ENCODE data around the gene TMEM220.

Gene TMEM220

DNA sequence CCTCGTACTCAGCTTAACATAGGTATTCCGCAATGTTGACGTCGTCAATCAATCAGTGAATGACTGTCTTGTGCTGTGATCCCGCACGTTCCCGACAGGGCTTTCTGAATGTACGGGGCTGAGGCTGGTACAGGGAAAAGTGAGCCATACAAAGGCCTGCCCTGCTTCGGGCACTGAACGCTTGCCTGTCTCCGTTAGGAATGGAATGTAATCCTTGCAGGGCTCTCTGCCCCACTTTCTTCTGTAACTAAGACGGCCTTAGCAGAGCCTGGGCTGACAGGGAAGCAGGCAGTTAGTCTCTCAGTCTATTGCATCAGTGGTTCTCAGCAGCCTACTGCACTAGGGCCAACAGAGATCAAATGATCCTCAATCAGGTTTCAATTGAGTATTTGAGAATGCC is 56.5 kb downstream of the TMEM220 start:
- no peak for TF ChIP-seq EZH2 (IDR thresholded peaks at IDR 0.05; ENCODE audit: borderline replicate concordance, low read depth, low read length, severe bottlenecking)
- TF ChIP-seq, protein P1, sequence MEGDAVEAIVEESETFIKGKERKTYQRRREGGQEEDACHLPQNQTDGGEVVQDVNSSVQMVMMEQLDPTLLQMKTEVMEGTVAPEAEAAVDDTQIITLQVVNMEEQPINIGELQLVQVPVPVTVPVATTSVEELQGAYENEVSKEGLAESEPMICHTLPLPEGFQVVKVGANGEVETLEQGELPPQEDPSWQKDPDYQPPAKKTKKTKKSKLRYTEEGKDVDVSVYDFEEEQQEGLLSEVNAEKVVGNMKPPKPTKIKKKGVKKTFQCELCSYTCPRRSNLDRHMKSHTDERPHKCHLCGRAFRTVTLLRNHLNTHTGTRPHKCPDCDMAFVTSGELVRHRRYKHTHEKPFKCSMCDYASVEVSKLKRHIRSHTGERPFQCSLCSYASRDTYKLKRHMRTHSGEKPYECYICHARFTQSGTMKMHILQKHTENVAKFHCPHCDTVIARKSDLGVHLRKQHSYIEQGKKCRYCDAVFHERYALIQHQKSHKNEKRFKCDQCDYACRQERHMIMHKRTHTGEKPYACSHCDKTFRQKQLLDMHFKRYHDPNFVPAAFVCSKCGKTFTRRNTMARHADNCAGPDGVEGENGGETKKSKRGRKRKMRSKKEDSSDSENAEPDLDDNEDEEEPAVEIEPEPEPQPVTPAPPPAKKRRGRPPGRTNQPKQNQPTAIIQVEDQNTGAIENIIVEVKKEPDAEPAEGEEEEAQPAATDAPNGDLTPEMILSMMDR (IDR thresholded peaks at IDR 0.05; ENCODE audit: borderline replicate concordance, extremely low read depth, low read length, poor library complexity, severe bottlenecking): no peak
- H3K27me3 ChIP-seq (ENCODE audit: insufficient read depth, low read length, poor library complexity): no peaks in the 10 kb centered on the region
- no peak overlapping the region for H3K4me2 ChIP-seq (ENCODE audit: insufficient read depth, low read length)
- H3K4me3 ChIP-seq (ENCODE audit: low read depth in 1 of 2, low read length in 2 of 2): no peak overlapping the region
- DNase-seq (no peak), ATAC-seq (ENCODE audit: insufficient read depth, low read depth) (no peak)
- no peaks in the 10 kb centered on the region for H3K79me2 ChIP-seq (ENCODE audit: insufficient read depth, low read length)
- no peak overlapping the region for H3K27ac ChIP-seq (ENCODE audit: low read length)
- no peaks in the 10 kb centered on the region for H4K20me1 ChIP-seq (ENCODE audit: insufficient read depth, low read length)
- H2AFZ ChIP-seq (ENCODE audit: low read depth, low read length): no peak overlapping the region
- H3K36me3 ChIP-seq (ENCODE audit: insufficient read depth, low read length): peaks cover 34% of the 10 kb centered on the region
- no peak overlapping the region for H3K9ac ChIP-seq (ENCODE audit: low read depth, low read length)
- no peaks in the 10 kb centered on the region for H3K4me1 ChIP-seq (ENCODE audit: insufficient read depth, low read length)
- H3K9me3 ChIP-seq (ENCODE audit: insufficient read depth, low read length, severe bottlenecking): no peaks in the 10 kb centered on the region

DNA sequence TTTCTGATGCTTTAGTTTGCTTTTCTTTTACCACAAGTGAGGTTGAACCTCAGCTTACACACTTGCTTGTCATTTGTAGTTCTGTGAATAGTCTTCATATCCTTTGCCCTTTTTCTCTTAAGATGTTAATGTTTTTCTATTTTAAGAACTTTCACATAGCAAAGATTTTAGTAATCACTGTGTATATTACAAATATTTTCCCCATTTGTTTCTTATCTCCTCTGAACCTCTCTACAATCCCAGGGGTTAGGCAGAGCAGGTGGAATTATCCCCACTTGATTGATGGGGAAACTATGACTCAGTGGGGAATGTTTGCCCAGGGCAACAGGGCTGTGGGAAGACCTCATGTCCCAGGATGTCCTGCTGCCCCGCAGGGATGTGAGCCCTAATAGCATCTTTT is 61.0 kb downstream of the TMEM220 start:
- Histone ChIP-seq H3K4me3 (ENCODE audit: low read depth in 1 of 2, low read length in 2 of 2) (no peak overlapping the region), H2AFZ (ENCODE audit: low read depth, low read length) (no peak overlapping the region), H4K20me1 (ENCODE audit: insufficient read depth, low read length) (no peaks in the 10 kb centered on the region), H3K9ac (ENCODE audit: low read depth, low read length) (no peak overlapping the region), H3K27me3 (ENCODE audit: insufficient read depth, low read length, poor library complexity) (no peaks in the 10 kb centered on the region), H3K27ac (ENCODE audit: low read length) (no peak overlapping the region), H3K36me3 (ENCODE audit: insufficient read depth, low read length) (0 out of 2 replicates have a peak, but pooled peaks cover 5% of the 10 kb centered on the region), H3K79me2 (ENCODE audit: insufficient read depth, low read length) (no peaks in the 10 kb centered on the region), H3K4me2 (ENCODE audit: insufficient read depth, low read length) (no peak overlapping the region), H3K4me1 (ENCODE audit: insufficient read depth, low read length) (no peaks in the 10 kb centered on the region), H3K9me3 (ENCODE audit: insufficient read depth, low read length, severe bottlenecking) (no peaks in the 10 kb centered on the region)
- no peak for ATAC-seq (ENCODE audit: insufficient read depth, low read depth)
- no peak for DNase-seq
- TF ChIP-seq, protein P1 (IDR thresholded peaks at IDR 0.05; ENCODE audit: borderline replicate concordance, extremely low read depth, low read length, poor library complexity, severe bottlenecking): no peak
- no peak for TF ChIP-seq EZH2 (IDR thresholded peaks at IDR 0.05; ENCODE audit: borderline replicate concordance, low read depth, low read length, severe bottlenecking)

DNA sequence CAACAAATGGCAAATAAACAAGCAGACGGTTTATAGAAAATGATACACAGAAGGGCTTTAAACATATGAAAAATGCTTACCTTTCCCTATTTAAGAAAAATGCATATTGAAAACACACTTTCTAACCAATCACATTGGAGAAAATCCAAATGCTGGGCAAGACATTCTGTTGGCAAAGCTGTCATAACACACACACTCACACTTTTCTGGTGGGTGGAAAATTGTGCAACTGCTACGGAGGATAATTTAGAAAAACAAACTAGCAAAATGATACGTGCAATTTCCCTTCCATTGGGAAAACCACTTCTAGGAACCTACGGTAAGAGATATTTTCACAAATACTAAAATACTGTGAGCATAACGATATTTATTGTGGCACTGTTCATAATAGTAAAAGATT is 62.9 kb downstream of the TMEM220 start:
- H3K4me1 ChIP-seq (ENCODE audit: insufficient read depth, low read length): no peaks in the 10 kb centered on the region
- no peak overlapping the region for H3K4me2 ChIP-seq (ENCODE audit: insufficient read depth, low read length)
- H3K4me3 ChIP-seq (ENCODE audit: low read depth in 1 of 2, low read length in 2 of 2): no peak overlapping the region
- H3K27me3 ChIP-seq (ENCODE audit: insufficient read depth, low read length, poor library complexity): no peaks in the 10 kb centered on the region
- no peaks in the 10 kb centered on the region for H3K79me2 ChIP-seq (ENCODE audit: insufficient read depth, low read length)
- H3K27ac ChIP-seq (ENCODE audit: low read length): no peak overlapping the region
- no peaks in the 10 kb centered on the region for H3K36me3 ChIP-seq (ENCODE audit: insufficient read depth, low read length)
- H3K9ac ChIP-seq (ENCODE audit: low read depth, low read length): no peak overlapping the region
- no peaks in the 10 kb centered on the region for H3K9me3 ChIP-seq (ENCODE audit: insufficient read depth, low read length, severe bottlenecking)
- TF ChIP-seq EZH2 (IDR thresholded peaks at IDR 0.05; ENCODE audit: borderline replicate concordance, low read depth, low read length, severe bottlenecking): no peak
- TF ChIP-seq, protein P1 (IDR thresholded peaks at IDR 0.05; ENCODE audit: borderline replicate concordance, extremely low read depth, low read length, poor library complexity, severe bottlenecking): no peak
- DNase-seq (no peak), ATAC-seq (ENCODE audit: insufficient read depth, low read depth) (no peak)
- H4K20me1 ChIP-seq (ENCODE audit: insufficient read depth, low read length): no peaks in the 10 kb centered on the region
- no peak overlapping the region for H2AFZ ChIP-seq (ENCODE audit: low read depth, low read length)

DNA sequence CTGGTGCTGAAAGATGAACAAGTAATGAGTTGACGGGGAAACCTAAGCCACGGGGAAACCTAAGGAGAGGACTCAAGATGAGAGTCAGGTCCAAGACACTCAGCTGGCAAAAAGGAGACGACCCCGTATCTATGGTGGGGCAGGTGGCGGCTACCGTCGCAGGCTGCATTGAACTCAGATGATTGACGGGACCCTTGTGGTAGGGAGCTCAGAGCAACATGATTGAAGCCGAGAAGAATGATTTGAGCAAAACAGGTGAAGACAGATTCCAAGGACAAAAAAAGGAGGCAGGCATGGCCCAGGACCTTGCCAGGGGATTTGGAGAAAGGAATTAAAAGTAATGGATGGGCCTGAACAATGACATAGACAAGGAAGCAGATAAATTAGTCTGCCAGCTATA is 65.3 kb downstream of the TMEM220 start:
- Histone ChIP-seq H3K9ac (ENCODE audit: low read depth, low read length) (no peak overlapping the region), H3K4me3 (ENCODE audit: low read depth in 1 of 2, low read length in 2 of 2) (no peak overlapping the region), H4K20me1 (ENCODE audit: insufficient read depth, low read length) (no peaks in the 10 kb centered on the region)

More for the DNA sequence above, 65.3 kb downstream of the TMEM220 start:
- H3K27ac ChIP-seq (ENCODE audit: low read length): no peak overlapping the region
- no peaks in the 10 kb centered on the region for H3K36me3 ChIP-seq (ENCODE audit: insufficient read depth, low read length)
- H2AFZ ChIP-seq (ENCODE audit: low read depth, low read length): no peak overlapping the region
- H3K9me3 ChIP-seq (ENCODE audit: insufficient read depth, low read length, severe bottlenecking): no peaks in the 10 kb centered on the region
- no peak overlapping the region for H3K4me2 ChIP-seq (ENCODE audit: insufficient read depth, low read length)
- no peak for DNase-seq
- no peaks in the 10 kb centered on the region for H3K27me3 ChIP-seq (ENCODE audit: insufficient read depth, low read length, poor library complexity)
- H3K4me1 ChIP-seq (ENCODE audit: insufficient read depth, low read length): no peaks in the 10 kb centered on the region
- H3K79me2 ChIP-seq (ENCODE audit: insufficient read depth, low read length): no peaks in the 10 kb centered on the region
- TF ChIP-seq EZH2 (IDR thresholded peaks at IDR 0.05; ENCODE audit: borderline replicate concordance, low read depth, low read length, severe bottlenecking): no peak
- TF ChIP-seq, protein P1 (IDR thresholded peaks at IDR 0.05; ENCODE audit: borderline replicate concordance, extremely low read depth, low read length, poor library complexity, severe bottlenecking): no peak
- ATAC-seq (ENCODE audit: insufficient read depth, low read depth): no peak

Measured in DND-41 (cell line).